ENCODE results near the gene TMEM81.

The TMEM81 gene

DNA sequence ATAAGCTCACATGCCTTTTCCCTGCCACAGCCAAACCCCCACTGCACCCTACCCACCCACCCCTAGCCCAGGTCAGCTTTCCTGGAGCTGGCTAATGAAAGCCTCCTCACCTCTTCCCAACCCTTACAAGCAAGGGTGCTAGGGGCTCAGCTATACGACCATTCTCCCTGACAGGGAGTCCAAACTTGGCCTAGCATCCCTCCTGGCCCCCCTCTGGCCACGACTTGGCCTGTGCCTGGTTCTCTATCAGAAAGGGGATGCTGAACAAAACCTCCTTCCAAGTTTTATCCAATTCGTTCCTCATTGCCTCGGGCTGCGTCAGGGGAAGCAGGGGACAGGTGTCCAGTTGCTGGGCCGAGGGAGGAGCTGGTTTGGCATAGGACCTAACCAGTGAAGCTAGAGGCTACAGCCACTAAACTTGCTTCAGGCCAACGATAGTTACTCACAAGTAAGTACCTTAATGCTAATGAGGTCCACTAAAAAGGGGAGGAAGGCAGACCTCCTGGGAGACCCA lies 8.6 kb downstream of the TMEM81 start:
- DNase-seq, result no peak

DNA sequence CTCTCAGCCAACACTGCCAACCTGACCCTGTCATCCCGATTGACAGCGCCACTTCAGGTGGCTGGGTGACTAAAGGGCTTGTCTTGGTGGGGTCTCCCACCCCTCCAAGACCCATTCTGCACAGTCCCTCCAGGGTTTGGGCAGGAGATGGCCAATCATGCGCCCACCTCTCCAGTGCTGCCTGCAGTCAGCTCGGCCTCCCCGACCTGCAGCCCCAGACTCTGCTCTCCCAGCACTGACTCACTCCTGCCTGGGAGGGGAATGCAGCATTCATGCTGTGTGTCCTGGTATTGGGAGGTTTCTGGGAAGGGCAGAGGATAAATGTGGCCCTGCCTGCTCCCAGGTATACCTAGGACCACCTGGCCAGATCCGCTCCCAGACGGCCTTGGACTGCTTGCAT lies 9.7 kb downstream of the TMEM81 start:
- no peak for DNase-seq

DNA sequence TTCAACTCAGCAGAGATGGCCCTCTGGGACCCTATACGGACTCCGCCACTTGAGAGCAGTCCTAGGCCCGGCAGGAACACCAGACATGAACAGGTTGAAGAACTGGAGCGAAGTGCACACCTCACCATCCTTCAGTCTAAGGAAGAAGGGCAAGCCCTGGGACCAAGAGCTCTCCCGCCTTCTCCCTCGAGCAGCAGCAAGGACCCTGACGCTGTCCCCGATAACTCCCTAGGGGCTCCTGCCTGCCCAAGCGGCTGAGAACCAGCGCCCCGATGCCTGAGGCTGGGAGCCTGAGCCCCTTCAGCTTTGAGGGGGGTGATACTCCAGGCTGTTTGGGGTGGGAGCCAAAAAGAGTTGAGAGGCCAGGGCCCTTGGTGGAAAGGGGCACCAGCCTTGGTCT lies 10.2 kb downstream of the TMEM81 start:
- DNase-seq, result no peak

DNA sequence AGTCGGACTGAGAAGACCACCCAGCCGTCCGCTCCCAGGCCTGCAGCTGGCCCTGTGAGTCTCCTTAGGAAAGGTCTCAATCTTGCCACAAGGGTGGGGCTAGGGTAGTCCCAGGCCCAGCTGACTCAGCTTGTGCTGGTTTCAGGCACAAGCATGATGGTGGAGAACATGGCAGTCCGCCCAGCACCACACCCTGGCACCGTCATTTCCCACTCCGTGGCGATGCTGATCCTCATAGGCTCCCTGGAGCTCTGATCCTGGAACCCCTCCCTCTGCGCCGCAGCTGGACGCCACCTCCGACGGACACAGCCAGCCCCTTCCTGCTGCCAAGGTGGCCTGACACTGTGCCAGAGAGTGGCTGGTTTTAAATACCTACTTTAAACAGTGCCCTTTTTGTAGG lies 10.7 kb downstream of the TMEM81 start:
- DNase-seq, result no peak

DNA sequence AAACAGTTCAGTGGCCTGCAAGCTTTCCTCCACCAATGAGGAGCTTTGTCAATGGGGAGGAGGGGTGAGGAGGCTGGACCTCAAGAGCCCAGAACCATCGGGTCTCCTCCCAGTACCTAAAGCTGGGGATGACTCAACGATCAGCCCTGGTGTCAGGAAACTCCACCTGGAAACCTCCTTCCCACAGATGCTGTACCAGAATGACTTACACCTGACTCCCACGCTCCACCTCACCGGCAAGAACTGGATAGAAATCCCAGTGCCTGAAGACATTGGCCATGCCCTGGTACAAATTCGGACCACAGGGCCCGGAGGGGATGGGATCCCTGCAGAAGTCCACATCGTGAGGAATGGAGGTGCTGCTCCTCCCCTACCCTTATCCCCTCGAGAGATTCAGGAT lies 11.4 kb downstream of the TMEM81 start:
- DNase-seq, result no peak

DNA sequence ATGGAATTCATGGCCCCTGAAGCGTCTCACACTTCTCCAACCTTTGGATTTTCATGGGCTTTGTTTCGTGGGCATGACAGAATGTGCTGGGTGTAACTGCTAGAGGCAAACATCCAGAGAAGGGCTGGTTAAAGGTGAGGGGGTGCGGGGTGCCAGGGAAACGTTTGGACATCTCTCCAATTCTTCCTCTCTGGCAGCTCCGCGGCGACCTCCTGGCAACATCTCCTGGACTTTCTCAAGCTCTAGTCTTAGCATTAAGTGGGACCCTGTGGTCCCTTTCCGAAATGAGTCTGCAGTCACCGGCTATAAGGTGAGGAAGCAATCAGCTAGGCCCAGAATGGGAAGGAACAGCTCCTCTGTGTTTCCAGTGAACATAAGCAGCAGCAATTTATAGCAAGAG lies 12.0 kb downstream of the TMEM81 start:
- DNase-seq, result no peak

DNA sequence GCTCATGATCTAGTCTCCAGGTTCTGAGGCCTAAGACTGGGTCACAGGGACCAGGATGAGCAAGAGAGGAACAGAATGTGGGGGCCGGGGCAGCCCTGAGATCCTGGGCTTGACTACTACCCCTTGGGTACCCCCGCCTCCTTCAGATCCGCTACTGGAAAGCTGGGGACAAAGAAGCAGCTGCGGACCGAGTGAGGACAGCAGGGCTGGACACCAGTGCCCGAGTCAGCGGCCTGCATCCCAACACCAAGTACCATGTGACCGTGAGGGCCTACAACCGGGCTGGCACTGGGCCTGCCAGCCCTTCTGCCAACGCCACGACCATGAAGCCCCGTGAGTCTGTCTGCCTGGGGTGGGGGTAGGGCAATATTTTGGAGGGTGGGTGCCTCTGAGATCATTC lies 12.5 kb downstream of the TMEM81 start:
- DNase-seq, result no peak

DNA sequence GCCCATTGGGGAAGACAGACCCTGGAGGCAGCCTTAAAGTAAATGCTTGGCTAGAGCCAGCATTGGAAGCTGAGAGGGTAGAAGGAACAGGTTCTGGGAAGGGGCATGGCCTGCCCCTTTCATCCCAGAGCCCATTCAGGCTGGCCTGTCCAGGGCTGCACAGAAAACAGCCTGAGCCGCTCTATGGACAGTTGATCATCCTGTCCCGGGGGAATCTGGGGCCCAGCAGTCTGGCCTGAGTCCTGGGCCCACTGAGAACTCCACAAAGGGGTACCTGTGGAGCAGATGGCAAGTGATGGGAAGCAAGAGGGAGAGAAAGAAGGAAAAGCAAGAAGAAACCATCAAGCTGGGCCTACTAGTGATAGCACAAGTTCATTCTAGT lies 13.2 kb downstream of the TMEM81 start:
- DNase-seq, result no peak

DNA sequence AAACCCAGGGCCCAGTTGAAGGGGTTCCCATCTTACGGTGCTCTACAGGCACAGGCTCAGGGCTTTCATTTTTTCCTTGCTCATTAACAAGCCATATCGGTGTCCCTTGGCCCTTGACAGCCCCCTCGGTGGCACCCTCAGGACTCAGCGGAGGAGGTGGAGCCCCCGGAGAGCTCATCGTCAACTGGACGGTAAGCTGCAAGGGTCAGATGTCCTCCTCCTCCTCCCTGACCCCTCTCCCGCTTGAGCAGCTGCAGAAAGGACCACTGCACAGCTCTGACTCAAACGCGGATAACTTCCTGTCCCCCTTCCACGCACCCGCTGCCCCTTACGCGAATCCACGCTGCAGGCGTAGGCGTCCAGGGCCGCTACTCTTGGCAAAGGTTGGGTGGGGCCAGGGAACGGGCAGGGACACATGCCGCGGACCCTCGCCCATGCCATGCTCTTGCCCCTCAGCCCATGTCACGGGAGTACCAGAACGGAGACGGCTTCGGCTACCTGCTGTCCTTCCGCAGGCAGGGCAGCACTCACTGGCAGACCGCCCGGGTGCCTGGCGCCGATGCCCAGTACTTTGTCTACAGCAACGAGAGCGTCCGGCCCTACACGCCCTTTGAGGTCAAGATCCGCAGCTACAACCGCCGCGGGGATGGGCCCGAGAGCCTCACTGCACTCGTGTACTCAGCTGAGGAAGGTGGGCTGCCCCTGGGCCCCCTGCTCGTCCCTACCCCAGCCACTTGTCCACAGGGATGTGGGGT lies 14.7 kb downstream of the TMEM81 start:
- DNase-seq, result no peak

DNA sequence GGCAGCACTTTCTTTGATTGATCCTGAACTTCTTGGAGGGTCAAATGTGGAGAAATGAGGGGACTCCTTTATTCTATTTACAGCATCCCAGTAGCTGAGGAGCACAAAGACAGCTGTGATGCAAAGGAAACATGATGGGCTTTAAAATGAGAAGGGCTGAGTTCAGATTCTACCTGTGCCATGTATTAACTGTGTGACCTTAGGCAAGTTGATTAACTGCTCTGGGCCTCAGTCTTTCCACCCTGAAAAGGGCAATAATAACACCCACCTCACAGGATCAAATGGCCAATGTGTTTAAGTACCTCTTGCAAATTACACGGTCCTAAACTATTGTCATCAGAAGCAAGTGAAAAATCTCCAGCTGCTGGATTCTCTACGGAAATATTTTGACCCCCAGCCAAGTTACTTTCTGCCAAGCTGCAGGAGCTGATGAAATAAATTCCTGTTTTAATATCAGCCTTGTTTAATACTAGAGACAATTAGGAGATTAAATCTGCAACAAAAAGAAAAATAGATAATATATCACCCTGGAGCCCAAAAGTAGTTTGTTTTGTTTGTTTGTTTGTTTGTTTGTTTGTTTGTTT lies 15.7 kb downstream of the TMEM81 start:
- DNase-seq, result no peak

DNA sequence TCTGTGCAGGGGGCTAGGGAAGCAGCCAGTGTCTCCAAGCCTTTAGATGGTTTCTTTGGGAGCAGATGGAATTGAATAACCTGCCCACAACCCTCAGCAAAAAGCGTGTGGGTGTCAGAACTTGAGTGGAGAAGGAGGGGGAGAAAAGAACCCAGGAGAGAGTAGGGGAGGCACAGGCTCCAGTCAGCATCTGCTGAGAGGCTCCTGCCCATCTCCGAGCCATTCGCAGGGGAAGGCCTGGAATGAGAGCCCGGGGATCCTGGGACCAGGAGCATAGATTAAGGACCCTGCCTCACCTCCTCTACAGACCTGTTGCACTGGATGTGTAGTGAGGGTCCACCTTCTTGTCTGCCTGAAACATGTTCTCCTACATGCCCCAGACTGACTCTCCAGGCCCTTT lies 16.3 kb downstream of the TMEM81 start:
- DNase-seq, result no peak

DNA sequence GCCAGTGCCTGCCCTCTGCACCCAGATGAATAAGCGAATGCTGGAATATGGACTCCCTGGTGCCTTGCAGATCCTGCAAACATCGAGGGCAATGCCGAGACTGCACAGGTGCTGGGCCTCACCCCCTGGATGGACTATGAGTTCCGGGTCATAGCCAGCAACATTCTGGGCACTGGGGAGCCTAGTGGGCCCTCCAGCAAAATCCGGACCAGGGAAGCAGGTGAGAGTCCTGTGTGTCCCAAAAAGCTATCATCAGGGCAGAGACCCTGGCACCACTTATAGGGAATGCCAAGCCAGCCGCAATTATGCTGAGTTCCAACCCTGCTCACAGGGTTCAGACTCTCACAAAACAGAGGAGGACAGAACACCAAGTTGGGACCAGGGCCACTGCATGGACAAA lies 17.2 kb downstream of the TMEM81 start:
- no peak for DNase-seq

DNA sequence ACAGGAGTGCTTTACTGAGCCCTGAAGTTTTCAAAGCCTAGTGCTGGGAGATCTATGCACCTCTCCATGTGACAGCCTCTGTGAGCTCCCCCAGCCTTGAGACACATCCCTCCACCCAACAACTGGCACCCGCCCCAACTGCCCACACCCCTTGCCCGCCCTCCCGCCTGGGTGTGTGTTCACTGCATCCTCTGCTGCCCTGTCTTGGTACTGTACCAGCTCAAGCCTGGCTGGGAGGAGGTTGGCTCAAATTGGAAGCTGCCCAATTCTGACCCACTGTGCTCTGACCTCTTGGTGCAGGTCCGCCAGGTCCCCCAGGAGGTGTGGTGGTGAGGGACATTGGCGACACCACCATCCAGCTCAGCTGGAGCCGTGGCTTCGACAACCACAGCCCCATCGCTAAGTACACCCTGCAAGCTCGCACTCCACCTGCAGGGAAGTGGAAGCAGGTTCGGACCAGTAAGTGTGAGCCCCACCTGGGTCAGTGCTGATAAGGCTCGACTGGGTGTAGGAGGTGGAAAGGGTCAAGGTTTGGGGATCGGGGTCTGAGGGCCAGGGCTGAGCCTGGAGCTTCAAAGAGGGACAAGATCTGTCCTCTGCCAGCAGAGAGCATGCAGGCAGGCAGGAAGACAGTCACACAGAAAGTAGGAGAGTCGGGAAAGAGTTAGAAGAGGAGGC lies 18.0 kb downstream of the TMEM81 start:
- no peak for DNase-seq

DNA sequence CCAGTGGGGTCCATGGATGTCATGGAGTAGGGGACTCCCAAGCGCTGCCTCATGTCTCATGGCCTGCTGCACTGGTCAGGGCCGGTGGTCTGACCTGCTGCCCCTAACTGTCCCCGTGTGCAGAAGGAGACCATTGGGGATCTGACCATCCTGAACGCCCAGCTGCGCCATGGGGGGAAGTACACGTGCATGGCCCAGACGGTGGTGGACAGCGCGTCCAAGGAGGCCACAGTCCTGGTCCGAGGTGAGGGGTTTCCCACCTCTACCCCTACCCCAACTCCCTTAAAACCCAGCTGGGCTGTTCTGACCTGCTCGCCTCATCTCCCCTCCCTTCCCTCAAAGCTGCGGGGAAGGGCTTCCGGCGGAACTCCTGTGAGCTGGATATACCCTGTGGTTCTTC lies 18.6 kb downstream of the TMEM81 start:
- DNase-seq, result no peak

DNA sequence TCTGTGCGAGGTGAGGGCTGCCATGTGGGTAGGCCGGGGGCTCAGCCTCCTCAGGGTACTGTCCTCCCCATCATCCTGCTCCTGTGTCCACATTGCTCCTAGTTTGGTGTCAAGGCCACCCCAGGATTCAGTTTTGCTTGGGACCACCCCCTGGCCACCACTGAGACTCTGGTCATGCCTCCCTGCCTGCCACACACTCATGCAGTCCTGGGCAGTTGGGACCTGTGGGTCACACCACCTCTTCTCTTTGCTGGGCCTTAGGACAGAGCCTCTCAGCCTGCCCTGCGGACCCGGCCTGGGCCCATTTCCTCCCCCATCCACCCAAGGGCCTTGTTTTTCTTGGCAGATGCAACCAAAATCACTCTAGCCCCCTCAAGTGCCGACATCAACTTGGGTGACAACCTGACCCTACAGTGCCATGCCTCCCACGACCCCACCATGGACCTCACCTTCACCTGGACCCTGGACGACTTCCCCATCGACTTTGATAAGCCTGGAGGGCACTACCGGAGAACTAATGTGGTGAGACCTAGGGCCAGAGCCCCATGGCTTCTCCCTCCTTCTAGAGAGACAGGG lies 19.4 kb downstream of the TMEM81 start:
- no peak for DNase-seq

DNA sequence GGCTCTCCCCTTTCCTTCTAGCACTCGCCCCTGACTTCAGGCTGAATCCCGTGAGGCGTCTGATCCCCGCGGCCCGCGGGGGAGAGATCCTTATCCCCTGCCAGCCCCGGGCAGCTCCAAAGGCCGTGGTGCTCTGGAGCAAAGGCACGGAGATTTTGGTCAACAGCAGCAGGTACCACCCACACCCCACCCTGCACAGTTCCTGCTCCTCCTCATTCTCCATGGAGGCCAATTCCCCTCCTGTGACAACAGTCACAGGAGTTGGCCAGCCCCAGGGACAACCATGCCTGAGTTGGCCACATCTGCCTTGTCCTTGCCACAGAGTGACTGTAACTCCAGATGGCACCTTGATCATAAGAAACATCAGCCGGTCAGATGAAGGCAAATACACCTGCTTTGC lies 20.0 kb downstream of the TMEM81 start:
- no peak for DNase-seq

DNA sequence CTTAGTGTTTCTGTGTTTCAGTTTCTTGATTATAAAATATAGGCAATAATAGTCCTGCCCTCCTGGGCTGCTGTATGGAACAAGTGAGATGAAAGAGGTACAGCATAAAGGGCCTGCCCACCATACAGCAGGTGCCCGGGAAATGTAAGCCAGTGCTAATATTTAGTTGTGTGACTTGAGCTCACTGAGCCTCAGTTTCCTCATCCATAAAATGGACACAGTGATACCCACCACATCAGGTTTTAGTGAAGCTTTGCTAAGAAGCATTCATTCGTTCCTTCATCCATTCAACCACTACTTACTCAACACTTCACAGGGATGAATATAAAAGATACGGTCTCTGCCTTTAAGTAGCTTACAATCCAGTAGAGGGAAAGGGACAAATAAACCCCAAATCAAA lies 21.4 kb downstream of the TMEM81 start:
- DNase-seq, result no peak

DNA sequence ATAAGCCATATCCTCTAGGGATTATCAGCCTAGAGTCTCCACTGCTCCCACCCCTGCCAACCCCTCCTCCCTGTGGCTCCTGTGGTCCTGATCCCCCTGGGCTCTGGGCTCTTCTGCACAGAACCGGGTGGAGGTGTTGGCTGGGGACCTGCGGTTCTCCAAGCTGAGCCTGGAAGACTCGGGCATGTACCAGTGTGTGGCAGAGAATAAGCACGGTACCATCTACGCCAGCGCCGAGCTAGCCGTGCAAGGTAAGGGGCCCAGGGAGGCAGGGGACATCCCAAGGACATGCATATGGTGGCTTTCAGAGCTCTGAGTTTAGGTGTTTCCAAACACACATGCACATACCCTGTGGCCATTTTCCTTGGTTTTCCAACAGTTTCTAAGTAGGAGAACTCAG lies 21.9 kb downstream of the TMEM81 start:
- DNase-seq, result no peak

DNA sequence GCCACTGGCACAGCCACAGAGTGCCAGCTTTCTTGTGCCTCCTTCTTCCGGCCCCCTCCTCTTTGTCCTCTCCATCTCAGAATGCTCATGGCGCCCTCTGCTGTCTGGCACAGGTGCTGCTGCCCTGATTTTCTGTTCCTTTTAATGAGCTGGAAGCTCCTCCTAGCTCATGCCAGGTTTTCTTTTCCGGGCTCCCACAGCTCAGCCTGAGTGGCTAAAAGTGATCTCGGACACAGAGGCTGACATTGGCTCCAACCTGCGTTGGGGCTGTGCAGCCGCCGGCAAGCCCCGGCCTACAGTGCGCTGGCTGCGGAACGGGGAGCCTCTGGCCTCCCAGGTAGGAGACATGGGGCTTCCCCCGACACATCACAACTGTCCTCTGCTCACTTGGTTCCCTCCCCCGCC lies 22.6 kb downstream of the TMEM81 start:
- peak; percentile 76 for DNase-seq

DNA sequence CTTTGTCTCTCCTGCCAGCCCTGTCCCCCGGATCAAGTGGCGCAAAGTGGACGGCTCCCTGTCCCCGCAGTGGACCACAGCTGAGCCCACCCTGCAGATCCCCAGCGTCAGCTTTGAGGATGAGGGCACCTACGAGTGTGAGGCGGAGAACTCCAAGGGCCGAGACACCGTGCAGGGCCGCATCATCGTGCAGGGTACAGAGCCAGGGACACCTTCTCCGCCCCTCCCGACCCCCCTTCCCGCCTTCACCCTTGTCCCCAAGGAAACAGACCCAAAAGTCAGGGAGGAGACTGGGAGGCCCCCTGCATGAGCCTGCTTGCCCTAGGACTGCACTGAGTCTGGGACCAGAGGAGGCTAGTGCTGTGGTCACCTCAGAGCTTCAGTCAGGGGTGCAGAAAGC lies 23.0 kb downstream of the TMEM81 start:
- DNase-seq, result no peak

DNA sequence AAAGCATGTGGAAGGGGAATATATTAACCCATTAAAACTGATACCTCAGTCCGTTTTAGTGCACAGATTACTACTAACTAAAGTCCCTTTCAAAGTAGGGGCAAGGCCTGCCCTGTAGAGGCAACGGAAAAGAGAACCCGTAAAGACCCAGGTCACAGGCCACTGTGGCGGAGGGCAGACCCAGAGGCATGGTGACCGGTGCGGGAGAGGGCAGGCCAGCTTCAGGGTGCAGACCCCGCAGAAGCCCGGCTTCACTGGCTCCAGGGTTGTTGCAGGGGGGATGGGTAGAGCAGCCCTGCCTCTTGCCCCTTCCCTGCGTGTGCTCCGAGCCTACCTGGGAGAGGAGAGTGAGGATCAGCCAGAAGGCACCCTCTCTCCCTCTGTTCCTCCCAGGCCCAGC lies 23.5 kb downstream of the TMEM81 start:
- no peak for DNase-seq

DNA sequence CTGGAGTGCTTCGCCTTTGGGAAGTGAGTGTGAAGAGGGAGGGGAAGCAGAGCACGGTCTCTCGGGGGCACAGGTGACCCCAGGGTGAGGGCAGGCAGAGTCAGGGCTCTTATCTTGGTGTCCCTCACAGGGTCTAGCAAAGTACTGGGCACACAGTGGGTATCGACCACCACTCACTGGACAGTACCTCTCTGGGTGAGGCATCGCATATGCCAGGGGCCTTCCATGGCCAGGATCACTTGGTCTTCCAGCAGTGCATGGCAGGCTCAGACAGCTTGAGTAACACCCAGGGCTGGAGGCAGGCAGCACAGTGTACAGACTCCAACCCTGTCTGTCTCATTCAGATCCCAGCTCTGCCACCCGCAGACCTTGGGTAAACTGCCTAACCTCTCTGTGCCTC lies 24.6 kb downstream of the TMEM81 start:
- DNase-seq, result no peak

DNA sequence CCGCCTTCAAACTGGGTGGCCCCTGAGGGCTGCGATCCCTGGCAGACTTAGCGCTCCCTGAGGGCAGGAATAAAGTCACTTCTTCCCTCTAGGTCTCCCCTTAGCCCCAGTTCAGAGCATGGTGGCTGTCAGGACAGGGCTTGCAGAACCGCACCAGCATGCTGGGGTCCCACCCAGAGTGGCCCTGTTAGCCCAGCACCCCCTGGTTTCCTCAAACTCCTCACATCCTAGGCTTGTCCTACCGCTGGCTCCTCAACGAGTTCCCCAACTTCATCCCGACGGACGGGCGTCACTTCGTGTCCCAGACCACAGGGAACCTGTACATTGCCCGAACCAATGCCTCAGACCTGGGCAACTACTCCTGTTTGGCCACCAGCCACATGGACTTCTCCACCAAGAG lies 25.4 kb downstream of the TMEM81 start:
- DNase-seq, result no peak

Measured in activated CD4-positive, alpha-beta T cell treated with anti-CD3 and anti-CD28 coated beads, Interleukin-10, Interleukin-2, amounts not matched to agents 100 ng/mL and 50 ng/mL, durations not matched to agents 16 hours and 8 hours (primary cell).